Liver (tissue), 3 donors: ENCODE data around the gene ZKSCAN3.
"Not testable (repeated sequence)": the region's sequence is repeated elsewhere in the genome, so short reads cannot be mapped to it uniquely, and the experiment has no call there.

Source experiments
- EGR1 ChIP-seq, 2 donors: IDR thresholded peaks; 2 replicates each; pipeline ENCODE4 v1.6.1; 2016 to 2018; ENCODE audit warnings: antibody characterized with exemption in 2 of 2, low read depth in 2 of 2
- GABPA ChIP-seq, 2 donors: IDR thresholded peaks in 1 of 2; conservative IDR thresholded peaks in 1 of 2; 2 replicates each; pipeline ENCODE4 v1.6.1; 2016; ENCODE audit warnings: antibody characterized with exemption in 2 of 2, mild to moderate bottlenecking in 1 of 2, moderate library complexity in 1 of 2
- HNF4A ChIP-seq, 2 donors: conservative IDR thresholded peaks; 2 replicates each; pipeline ENCODE4 v1.6.1; 2016; ENCODE audit warnings: antibody characterized with exemption in 2 of 2, mild to moderate bottlenecking in 2 of 2
- HNF4G ChIP-seq: IDR thresholded peaks from 2 replicates; pipeline ENCODE4 v1.6.1; 2016; ENCODE audit warnings: antibody characterized with exemption
- JUND ChIP-seq, 2 donors: IDR thresholded peaks; 2 replicates each; pipeline ENCODE4 v1.6.1; 2016; ENCODE audit warnings: antibody characterized with exemption in 2 of 2
- RAD21 ChIP-seq, 2 donors: IDR thresholded peaks; 2 replicates each; pipeline ENCODE4 v1.6.1; 2016; ENCODE audit warnings: antibody characterized with exemption in 2 of 2, mild to moderate bottlenecking in 2 of 2
- RXRA ChIP-seq, 2 donors: IDR thresholded peaks; 2 replicates each; pipeline ENCODE4 v1.6.1; 2017 to 2018; ENCODE audit warnings: antibody characterized with exemption in 2 of 2, mild to moderate bottlenecking in 1 of 2
- SP1 ChIP-seq: IDR thresholded peaks from 2 replicates; pipeline ENCODE4 v1.6.1; 2018; ENCODE audit warnings: antibody characterized with exemption, mild to moderate bottlenecking
- TAF1 ChIP-seq: conservative IDR thresholded peaks from 2 replicates; pipeline ENCODE4 v1.6.1; 2016; ENCODE audit warnings: antibody characterized with exemption, mild to moderate bottlenecking
- TF ChIP-seq, protein P1 (sequence below): fragments of 150-350 bp; IDR thresholded peaks from 2 replicates; pipeline ENCODE4 v1.5.1; 2017; ENCODE audit warnings: improper control_type of control experiment, low read depth, low read length; ENCODE audit not compliant: missing input control
- TF ChIP-seq, protein P2 (sequence below): IDR thresholded peaks from 2 replicates; pipeline ENCODE4 v1.6.1; 2016; ENCODE audit warnings: antibody characterized with exemption, mild to moderate bottlenecking
- TF ChIP-seq, protein P3 (sequence below): IDR thresholded peaks from 2 replicates; pipeline ENCODE4 v1.6.1; 2016; ENCODE audit warnings: antibody characterized with exemption
- TF ChIP-seq, protein P4 (sequence below): IDR thresholded peaks from 2 replicates; pipeline ENCODE4 v1.6.1; 2016; ENCODE audit warnings: antibody characterized with exemption
- donor health status: healthy.
- donor health status: healthy.

DNA sequence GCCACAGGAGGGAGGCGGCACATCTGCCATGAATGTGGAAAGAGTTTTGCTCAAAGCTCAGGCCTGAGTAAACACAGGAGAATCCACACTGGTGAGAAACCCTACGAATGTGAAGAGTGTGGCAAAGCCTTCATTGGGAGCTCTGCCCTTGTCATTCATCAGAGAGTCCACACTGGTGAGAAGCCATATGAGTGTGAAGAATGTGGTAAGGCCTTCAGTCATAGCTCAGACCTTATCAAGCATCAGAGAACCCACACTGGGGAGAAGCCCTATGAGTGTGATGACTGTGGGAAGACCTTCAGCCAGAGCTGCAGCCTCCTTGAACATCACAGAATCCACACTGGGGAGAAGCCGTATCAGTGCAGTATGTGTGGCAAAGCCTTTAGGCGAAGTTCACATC, 15.8 kb downstream of the ZKSCAN3 start:
- TF ChIP-seq TAF1; EGR1 (IDR thresholded peaks at IDR 0.05; ENCODE audit: low read depth in 2 of 2); RXRA (IDR thresholded peaks at IDR 0.05); RAD21 (IDR thresholded peaks at IDR 0.05); GABPA (IDR thresholded peaks at IDR 0.05 in 1 of 2, conservative IDR thresholded peaks at IDR 0.05 in 1 of 2); SP1; JUND (IDR thresholded peaks at IDR 0.05); HNF4G; HNF4A (conservative IDR thresholded peaks at IDR 0.05): not testable (repeated sequence)
- TF ChIP-seq, protein P1, sequence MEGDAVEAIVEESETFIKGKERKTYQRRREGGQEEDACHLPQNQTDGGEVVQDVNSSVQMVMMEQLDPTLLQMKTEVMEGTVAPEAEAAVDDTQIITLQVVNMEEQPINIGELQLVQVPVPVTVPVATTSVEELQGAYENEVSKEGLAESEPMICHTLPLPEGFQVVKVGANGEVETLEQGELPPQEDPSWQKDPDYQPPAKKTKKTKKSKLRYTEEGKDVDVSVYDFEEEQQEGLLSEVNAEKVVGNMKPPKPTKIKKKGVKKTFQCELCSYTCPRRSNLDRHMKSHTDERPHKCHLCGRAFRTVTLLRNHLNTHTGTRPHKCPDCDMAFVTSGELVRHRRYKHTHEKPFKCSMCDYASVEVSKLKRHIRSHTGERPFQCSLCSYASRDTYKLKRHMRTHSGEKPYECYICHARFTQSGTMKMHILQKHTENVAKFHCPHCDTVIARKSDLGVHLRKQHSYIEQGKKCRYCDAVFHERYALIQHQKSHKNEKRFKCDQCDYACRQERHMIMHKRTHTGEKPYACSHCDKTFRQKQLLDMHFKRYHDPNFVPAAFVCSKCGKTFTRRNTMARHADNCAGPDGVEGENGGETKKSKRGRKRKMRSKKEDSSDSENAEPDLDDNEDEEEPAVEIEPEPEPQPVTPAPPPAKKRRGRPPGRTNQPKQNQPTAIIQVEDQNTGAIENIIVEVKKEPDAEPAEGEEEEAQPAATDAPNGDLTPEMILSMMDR: not testable (repeated sequence)
- TF ChIP-seq, protein P2, sequence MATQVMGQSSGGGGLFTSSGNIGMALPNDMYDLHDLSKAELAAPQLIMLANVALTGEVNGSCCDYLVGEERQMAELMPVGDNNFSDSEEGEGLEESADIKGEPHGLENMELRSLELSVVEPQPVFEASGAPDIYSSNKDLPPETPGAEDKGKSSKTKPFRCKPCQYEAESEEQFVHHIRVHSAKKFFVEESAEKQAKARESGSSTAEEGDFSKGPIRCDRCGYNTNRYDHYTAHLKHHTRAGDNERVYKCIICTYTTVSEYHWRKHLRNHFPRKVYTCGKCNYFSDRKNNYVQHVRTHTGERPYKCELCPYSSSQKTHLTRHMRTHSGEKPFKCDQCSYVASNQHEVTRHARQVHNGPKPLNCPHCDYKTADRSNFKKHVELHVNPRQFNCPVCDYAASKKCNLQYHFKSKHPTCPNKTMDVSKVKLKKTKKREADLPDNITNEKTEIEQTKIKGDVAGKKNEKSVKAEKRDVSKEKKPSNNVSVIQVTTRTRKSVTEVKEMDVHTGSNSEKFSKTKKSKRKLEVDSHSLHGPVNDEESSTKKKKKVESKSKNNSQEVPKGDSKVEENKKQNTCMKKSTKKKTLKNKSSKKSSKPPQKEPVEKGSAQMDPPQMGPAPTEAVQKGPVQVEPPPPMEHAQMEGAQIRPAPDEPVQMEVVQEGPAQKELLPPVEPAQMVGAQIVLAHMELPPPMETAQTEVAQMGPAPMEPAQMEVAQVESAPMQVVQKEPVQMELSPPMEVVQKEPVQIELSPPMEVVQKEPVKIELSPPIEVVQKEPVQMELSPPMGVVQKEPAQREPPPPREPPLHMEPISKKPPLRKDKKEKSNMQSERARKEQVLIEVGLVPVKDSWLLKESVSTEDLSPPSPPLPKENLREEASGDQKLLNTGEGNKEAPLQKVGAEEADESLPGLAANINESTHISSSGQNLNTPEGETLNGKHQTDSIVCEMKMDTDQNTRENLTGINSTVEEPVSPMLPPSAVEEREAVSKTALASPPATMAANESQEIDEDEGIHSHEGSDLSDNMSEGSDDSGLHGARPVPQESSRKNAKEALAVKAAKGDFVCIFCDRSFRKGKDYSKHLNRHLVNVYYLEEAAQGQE: not testable (repeated sequence)
- TF ChIP-seq, protein P3, sequence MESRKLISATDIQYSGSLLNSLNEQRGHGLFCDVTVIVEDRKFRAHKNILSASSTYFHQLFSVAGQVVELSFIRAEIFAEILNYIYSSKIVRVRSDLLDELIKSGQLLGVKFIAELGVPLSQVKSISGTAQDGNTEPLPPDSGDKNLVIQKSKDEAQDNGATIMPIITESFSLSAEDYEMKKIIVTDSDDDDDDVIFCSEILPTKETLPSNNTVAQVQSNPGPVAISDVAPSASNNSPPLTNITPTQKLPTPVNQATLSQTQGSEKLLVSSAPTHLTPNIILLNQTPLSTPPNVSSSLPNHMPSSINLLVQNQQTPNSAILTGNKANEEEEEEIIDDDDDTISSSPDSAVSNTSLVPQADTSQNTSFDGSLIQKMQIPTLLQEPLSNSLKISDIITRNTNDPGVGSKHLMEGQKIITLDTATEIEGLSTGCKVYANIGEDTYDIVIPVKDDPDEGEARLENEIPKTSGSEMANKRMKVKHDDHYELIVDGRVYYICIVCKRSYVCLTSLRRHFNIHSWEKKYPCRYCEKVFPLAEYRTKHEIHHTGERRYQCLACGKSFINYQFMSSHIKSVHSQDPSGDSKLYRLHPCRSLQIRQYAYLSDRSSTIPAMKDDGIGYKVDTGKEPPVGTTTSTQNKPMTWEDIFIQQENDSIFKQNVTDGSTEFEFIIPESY: not testable (repeated sequence)
- TF ChIP-seq, protein P4, sequence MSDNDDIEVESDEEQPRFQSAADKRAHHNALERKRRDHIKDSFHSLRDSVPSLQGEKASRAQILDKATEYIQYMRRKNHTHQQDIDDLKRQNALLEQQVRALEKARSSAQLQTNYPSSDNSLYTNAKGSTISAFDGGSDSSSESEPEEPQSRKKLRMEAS: not testable (repeated sequence)
